Memory B cell (primary cell): ENCODE data around the gene VCP.
A peak's percentile ranks its signal among the peaks of the same experiment; 100 is the strongest.

ENCODE experiments used
- ATAC-seq: fragments of 150-1000 bp; cut with Tn5 transposase; 2 replicates; pipeline ENCODE4 v1.10.0; 2021; ENCODE audit warnings: low read depth, mild to moderate bottlenecking, moderate library complexity
- DNase-seq, 2 donors: peaks; one replicate each; pipeline ENCODE4 v3.0.0; 2022; ENCODE audit warnings: low spot score in 2 of 2
- H3K27ac Mint-ChIP-seq: one replicate; pipeline ENCODE4 v1.8.0; 2022; ENCODE audit warnings: mild to moderate bottlenecking, moderate library complexity, mixed read lengths
- H3K27me3 Mint-ChIP-seq: one replicate; pipeline ENCODE4 v1.8.0; 2022; ENCODE audit warnings: mixed read lengths
- H3K36me3 Mint-ChIP-seq: one replicate; pipeline ENCODE4 v1.8.0; 2022; ENCODE audit warnings: mild to moderate bottlenecking, mixed read lengths
- H3K4me1 Mint-ChIP-seq: one replicate; pipeline ENCODE4 v1.8.0; 2022; ENCODE audit warnings: mixed read lengths
- H3K4me3 Mint-ChIP-seq: one replicate; pipeline ENCODE4 v1.8.0; 2022; ENCODE audit warnings: mild to moderate bottlenecking, moderate library complexity, mixed read lengths
- H3K9me3 Mint-ChIP-seq: one replicate; pipeline ENCODE4 v1.8.0; 2022; ENCODE audit warnings: mixed read lengths

Gene VCP

DNA sequence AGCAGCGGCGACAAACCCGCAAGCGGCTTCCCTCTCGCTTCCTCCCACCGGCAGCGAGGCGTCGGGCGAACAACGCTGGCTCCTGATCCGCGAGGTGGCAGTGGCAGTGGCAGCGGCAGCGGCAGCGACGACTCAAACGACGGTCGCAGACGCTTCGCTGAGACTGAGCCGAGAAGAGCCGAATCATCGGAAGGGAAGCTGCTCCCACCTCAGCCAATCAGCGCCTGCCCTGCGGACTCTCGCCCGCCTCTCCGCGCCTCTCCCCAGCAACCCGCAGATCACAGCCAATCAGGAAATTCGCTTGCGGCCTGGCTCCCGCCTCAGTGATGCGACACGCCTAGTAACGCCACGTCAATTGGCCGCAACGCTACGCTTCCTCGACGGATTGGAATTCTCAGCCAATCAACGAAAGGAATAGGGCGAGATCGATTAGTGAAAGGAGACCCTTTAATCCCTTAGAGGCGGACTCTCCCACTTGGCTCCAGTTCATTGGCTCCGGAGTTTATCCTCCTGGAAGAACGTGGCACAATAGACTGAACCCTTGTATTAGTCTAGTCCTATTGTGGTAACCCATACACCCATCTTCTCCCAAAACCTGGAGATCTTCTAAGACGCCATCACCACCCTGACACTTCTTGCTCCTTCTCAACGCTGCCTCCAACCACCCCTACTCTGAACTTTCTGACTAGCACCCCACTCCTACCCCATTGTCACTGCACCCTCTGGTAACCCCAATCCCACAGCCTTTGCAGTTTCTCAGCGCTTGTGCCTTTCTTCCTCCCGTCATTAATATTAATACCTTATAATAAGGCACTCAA lies at the start of gene VCP:
TSS of gene VCP (minus strand) at position 165 of the 818 bp plus-strand sequence. CDS start 272 bp downstream, outside the sequence.
- no peaks in the 10 kb centered on the region for H3K27me3 Mint-ChIP-seq
- ATAC-seq (peak; percentile 86), DNase-seq (peak in 1 of 2 donors; percentile 97)
- peak within 1 kb of the TSS; percentile 86 for H3K27ac Mint-ChIP-seq
- H3K9me3 Mint-ChIP-seq = no peaks in the 10 kb centered on the region
- H3K36me3 Mint-ChIP-seq = peaks cover 16% of the 10 kb centered on the region
- H3K4me1 Mint-ChIP-seq = peaks cover 27% of the 10 kb centered on the region
- H3K4me3 Mint-ChIP-seq = peak within 1 kb of the TSS; percentile 85

DNA sequence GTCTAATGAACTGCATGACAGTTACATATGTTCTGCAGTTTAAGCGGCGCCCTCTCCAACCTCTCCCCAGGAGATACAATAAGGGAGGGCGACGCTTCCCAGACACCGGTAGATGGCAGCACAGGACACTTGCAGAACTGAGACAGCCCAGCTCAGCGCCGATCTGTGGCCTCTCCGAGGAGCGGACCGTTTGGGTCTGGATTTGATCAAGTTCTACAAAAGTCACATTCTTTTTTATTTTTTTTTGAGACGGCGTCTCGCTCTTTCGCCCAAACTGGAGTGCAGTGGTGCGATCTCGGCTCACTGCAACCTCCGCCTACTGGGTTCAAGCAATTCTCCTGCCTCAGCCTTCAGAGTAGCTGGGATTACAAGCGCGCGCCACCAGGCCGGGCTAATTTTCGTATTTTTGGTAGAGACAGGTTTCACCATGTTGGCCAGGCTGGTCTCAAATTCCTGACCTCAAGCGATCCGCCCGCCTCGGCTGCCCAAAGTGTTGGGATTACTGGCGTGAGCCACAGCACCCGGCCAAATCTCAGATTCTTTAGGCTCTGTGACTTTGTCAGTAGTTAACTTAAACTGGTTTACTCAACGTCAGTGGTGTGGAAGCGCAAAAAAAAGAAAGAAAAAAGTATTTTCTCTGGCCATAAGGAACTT lies 44.6 kb upstream of the VCP start:
- Mint-ChIP-seq H3K9me3 (no peaks in the 10 kb centered on the region), H3K27me3 (peaks cover 4% of the 10 kb centered on the region), H3K27ac (peak overlapping the region; percentile 90), H3K36me3 (no peaks in the 10 kb centered on the region), H3K4me1 (peaks cover 30% of the 10 kb centered on the region), H3K4me3 (peak overlapping the region; percentile 91)
- ATAC-seq = peak; percentile 69
- peak; percentile 85 to 87 for DNase-seq

DNA sequence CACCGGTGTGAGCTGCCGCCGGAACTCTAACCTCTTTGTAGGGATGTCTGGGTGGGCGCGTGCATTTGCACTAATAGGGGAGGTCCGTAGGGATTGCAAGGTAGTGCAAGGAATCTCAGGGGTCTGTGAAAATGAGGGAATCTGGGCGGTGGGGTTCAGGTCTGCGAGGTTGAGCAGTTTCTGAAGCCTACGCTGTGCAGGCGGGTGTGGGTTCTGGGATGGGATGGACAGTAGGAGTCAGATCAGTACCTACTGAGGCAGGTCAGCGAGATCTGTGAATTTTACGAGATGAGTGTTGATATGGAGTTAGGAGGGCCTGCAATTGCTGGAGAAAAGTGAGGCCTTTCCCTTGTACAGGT lies 44.1 kb upstream of the VCP start:
- Mint-ChIP-seq H3K27ac (peak overlapping the region; percentile 90), H3K4me1 (peaks cover 36% of the 10 kb centered on the region), H3K36me3 (no peaks in the 10 kb centered on the region), H3K4me3 (peak overlapping the region; percentile 91), H3K9me3 (no peaks in the 10 kb centered on the region), H3K27me3 (peaks cover 4% of the 10 kb centered on the region)
- DNase-seq (no peak), ATAC-seq (no peak)

DNA sequence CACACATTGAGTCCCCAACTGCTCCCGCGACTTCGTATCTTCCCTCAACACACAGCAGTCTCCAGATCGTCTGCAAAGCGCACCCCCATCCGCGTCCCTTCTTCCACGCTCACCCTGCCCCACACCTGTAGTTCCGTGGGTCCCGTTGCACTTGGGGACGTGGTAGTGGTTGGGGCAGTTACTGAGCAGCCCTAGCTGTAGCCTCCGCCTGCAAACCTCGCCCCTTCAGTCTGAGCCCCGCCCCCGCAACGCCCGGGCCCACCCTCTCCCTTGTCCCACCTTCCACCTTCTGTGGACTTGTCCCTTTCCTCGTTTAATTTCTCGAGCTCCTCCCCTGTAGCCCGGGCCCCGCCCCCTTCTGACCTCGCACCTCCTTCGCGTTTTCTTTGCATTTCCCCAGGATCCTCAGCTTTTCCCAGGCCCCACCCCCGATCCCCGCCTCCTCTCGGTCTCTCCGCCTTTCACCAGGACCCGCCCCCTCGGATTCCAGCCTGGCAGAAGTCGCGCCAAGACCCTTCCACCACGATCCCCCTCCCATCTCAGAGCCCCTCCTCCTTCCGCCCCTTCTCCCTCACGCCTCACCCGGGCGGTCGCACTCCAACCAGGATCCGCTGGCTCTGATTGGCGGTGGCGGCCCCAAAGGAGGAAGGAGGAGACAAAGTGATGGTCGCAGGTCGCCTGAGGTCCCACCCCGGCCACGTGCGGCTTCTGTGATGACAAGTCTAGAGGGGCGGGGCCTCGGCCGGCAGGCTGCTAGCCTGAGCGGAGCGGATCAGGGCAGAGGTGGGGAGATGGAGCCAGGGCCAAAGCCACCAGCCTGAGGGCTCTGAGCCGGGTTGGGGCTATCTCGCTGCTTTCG lies 43.5 kb upstream of the VCP start, which contains the start of gene ATOSB:
TSS of gene ATOSB (minus strand) at position 183 of the 859 bp plus-strand sequence. CDS start 7,588 bp downstream, outside the sequence.
- peaks cover 40% of the 10 kb centered on the region for H3K4me1 Mint-ChIP-seq
- peak within 1 kb of the TSS; percentile 90 for H3K27ac Mint-ChIP-seq
- DNase-seq = peak; percentile 91 to 93
- H3K27me3 Mint-ChIP-seq = peaks cover 4% of the 10 kb centered on the region
- ATAC-seq = peak; percentile 72
- H3K36me3 Mint-ChIP-seq = no peaks in the 10 kb centered on the region
- peak within 1 kb of the TSS; percentile 91 for H3K4me3 Mint-ChIP-seq
- H3K9me3 Mint-ChIP-seq = no peaks in the 10 kb centered on the region

DNA sequence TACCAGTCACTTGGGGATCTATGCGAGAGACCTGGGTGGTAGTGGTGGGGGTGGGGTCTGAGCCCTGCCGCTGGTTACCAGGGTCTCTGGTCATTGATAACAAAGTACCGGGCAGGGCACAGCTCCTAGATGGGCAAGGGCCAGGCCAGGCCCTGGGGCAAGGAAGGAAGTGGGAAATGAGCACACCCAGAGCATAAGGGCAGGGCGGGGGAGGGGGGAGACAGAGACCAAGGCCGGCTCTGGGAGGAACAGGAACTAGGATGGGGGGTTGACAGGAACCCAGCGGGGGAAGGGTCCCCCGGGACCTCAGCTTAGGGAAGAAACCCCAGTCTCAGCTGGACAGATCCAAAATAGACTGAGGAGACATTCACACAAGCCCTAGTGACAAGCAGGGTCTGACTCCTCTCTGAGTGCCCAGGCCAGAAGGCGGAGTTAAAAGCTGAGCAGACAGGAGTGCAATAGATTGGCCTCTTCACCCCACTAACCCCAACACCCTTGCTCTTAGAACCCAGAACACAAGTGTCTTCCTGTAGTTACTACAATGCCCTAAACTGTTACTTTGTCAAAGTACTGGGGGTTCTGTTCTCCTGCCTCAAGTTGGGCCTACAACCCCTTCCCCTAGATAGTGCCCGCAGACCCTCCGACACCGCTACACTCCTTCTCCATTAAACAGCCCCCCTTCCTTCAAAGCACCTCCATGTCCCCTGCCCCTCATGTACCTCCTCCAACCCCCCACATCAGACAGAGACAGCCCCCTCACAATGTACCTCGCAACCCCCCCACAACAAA lies 42.6 kb upstream of the VCP start:
- Mint-ChIP-seq H3K9me3 (no peaks in the 10 kb centered on the region), H3K4me3 (peak overlapping the region; percentile 91), H3K4me1 (peaks cover 44% of the 10 kb centered on the region), H3K27ac (peak overlapping the region; percentile 90), H3K27me3 (no peaks in the 10 kb centered on the region), H3K36me3 (no peaks in the 10 kb centered on the region)
- no peak for DNase-seq
- ATAC-seq = no peak

- Mint-ChIP-seq H3K27ac (peak overlapping the region; percentile 90), H3K4me1 (peaks cover 46% of the 10 kb centered on the region), H3K9me3 (no peaks in the 10 kb centered on the region), H3K4me3 (peak overlapping the region; percentile 91), H3K27me3 (no peaks in the 10 kb centered on the region), H3K36me3 (no peaks in the 10 kb centered on the region)
- no peak for DNase-seq
- ATAC-seq = no peak
These were observed 41.9 kb upstream of the VCP start for GRCh38 chr9:35114113-35114839.

GRCh38 chr9:35112257-35113020 lies 40.0 kb upstream of the VCP start:
- no peaks in the 10 kb centered on the region for H3K9me3 Mint-ChIP-seq
- DNase-seq (no peak), ATAC-seq (no peak)
- peak overlapping the region; percentile 78 for H3K4me3 Mint-ChIP-seq
- peak overlapping the region; percentile 92 for H3K27ac Mint-ChIP-seq
- peaks cover 46% of the 10 kb centered on the region for H3K4me1 Mint-ChIP-seq
- no peaks in the 10 kb centered on the region for H3K27me3 Mint-ChIP-seq
- no peaks in the 10 kb centered on the region for H3K36me3 Mint-ChIP-seq

GRCh38 chr9:35111001-35111933 lies 38.8 kb upstream of the VCP start:
- Mint-ChIP-seq H3K27me3 (no peaks in the 10 kb centered on the region), H3K4me3 (peak overlapping the region; percentile 78), H3K9me3 (no peaks in the 10 kb centered on the region), H3K36me3 (no peaks in the 10 kb centered on the region), H3K4me1 (peaks cover 41% of the 10 kb centered on the region), H3K27ac (peak overlapping the region; percentile 92)
- DNase-seq (peak; percentile 76 to 91), ATAC-seq (peak; percentile 79)

GRCh38 chr9:35110327-35110761 lies 37.9 kb upstream of the VCP start:
- no peaks in the 10 kb centered on the region for H3K9me3 Mint-ChIP-seq

DNA sequence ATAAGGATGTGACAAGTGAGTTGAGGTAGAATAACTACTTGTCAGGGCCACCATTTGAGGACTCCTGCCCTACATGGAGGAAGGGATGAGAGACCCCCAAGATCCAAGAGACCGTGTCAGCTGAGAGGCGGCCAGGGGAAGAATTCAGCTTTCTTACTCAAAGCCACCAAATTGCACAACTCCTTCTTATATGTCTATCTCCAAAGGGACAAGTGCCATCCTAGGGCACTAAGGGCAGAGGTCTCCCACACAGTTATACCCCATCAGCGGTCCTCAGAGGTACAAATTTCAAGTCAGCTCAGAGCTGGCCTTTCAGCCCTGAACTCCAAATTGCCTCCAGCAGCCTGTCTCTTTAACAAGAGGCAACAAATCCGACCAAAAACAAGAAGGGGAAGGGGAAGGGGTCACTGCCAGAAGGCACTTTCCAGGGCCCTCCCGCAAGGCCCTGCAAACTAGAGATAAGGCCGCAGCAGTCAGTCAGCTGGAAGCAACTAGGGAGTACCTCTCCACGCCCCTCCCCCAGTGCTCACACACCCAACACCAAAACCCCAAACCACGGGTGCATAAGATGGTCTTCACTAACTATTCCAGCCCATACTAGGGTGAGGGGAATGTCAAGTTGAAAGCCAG lies 36.6 kb upstream of the VCP start:
- peaks cover 7% of the 10 kb centered on the region for H3K36me3 Mint-ChIP-seq
- no peaks in the 10 kb centered on the region for H3K27me3 Mint-ChIP-seq
- H3K27ac Mint-ChIP-seq = no peak overlapping the region
- DNase-seq (no peak), ATAC-seq (no peak)
- no peaks in the 10 kb centered on the region for H3K9me3 Mint-ChIP-seq
- H3K4me3 Mint-ChIP-seq = no peak overlapping the region
- H3K4me1 Mint-ChIP-seq = peaks cover 23% of the 10 kb centered on the region

More at GRCh38 chr9:35110327-35110761, 37.9 kb upstream of the VCP start:
- Mint-ChIP-seq H3K36me3 (peaks cover 4% of the 10 kb centered on the region), H3K4me3 (no peak overlapping the region), H3K4me1 (peaks cover 33% of the 10 kb centered on the region), H3K27ac (peak overlapping the region; percentile 92), H3K27me3 (no peaks in the 10 kb centered on the region)
- ATAC-seq (no peak), DNase-seq (no peak)

DNA sequence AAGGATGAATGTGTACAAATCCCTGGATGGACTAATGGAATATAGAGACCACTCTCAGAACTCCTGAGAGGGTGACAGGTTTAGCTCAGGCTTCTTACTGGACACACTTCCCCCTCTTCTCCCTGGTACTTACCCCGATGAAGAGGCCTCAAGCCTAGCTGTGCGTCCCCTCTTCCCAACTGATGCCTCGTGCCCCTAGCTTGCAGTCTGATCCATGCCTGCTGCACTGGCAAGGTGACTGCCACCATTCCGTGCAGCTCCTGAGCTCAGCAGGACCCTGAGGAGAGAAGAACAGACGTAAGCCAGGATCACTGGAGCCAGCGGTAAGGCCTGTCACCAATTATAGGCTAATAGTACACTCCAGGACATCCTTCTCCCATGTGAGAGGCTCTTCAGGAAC lies 36.0 kb upstream of the VCP start:
- Mint-ChIP-seq H3K27me3 (no peaks in the 10 kb centered on the region), H3K27ac (no peak overlapping the region), H3K4me1 (peaks cover 23% of the 10 kb centered on the region), H3K4me3 (no peak overlapping the region), H3K9me3 (no peaks in the 10 kb centered on the region), H3K36me3 (peaks cover 7% of the 10 kb centered on the region)
- DNase-seq (no peak), ATAC-seq (no peak)
